ENCODE data around the gene PRKCD. TPM values are rescaled to one million over a fixed set of nuclear protein-coding genes. Genes with fewer than 3 reads are reported as not detected.

Gene PRKCD
- total and polyA plus RNA-seq, 2 of the 4 experiments (the other 2 are of a cell fraction), result 4.3 to 19.0 TPM

- BruUV-seq (replicated peaks), result no TSS peak
- no peak overlapping the region for H3K14ac ChIP-seq (replicated peaks; ENCODE audit: low read depth, low read length)
- H2BK5ac ChIP-seq (ENCODE audit: low read depth, low read length, poor library complexity, severe bottlenecking), result no peak overlapping the region
- no peaks in the 10 kb centered on the region for H3K9me3 ChIP-seq (ENCODE audit: control insufficient read depth, insufficient read depth, low read length)
- H3K9me1 ChIP-seq (ENCODE audit: insufficient read depth, low read length), result peaks cover 18% of the 10 kb centered on the region
- no peak overlapping the region for H3K4ac ChIP-seq (ENCODE audit: low read depth, low read length)
- H3K4me2 ChIP-seq (ENCODE audit: low read depth, low read length), result no peak overlapping the region
- no peak overlapping the region for H3K9ac ChIP-seq (ENCODE audit: low read depth, low read length)
- H3K36me3 ChIP-seq (ENCODE audit: control insufficient read depth, insufficient read depth, low read length), result peaks cover 3% of the 10 kb centered on the region; the same call in 1 of the 2 replicates
- no peak overlapping the region for H2AK5ac ChIP-seq (ENCODE audit: low read depth, low read length)
- no peaks in the 10 kb centered on the region for H3K27me3 ChIP-seq (ENCODE audit: control insufficient read depth, insufficient read depth, low read length)
- in situ Hi-C loops (cut with MboI; ENCODE audit: low sequenced_read_pairs) (no loop called here), dilution Hi-C loops (cut with HindIII; ENCODE audit: low sequenced_read_pairs, unreplicated experiment) (no loop called here), intact Hi-C loops (cut with micrococcal nuclease) (no loop called here)
- TF ChIP-seq NFE2L2 (IDR thresholded peaks at IDR 0.05; ENCODE audit: low read depth, low read length) (no peak), RFX5 (IDR thresholded peaks at IDR 0.05; ENCODE audit: low read depth, low read length) (no peak), USF2 (IDR thresholded peaks at IDR 0.05; ENCODE audit: low read depth, low read length) (no peak), CTCF (conservative IDR thresholded peaks at IDR 0.05; ENCODE audit: low read depth, low read length) (no peak), RAD21 (IDR thresholded peaks at IDR 0.05; ENCODE audit: low read length) (no peak), SMC3 (IDR thresholded peaks at IDR 0.05; ENCODE audit: low read depth, low read length) (no peak), CEBPB (IDR thresholded peaks at IDR 0.05; ENCODE audit: low read depth, low read length) (no peak), POLR2A (IDR thresholded peaks at IDR 0.05; ENCODE audit: low read depth, low read length) (no peak), MXI1 (IDR thresholded peaks at IDR 0.05; ENCODE audit: borderline replicate concordance, low read depth, low read length) (no peak), CHD1 (IDR thresholded peaks at IDR 0.05; ENCODE audit: low read depth, low read length) (no peak)
- H4K20me1 ChIP-seq (ENCODE audit: insufficient read depth, low read length), result peaks cover 4% of the 10 kb centered on the region; the same call in 1 of the 2 replicates
- peaks cover 13 to 72% of the 10 kb centered on the region in 2 experiments; a peak in 3 of 4 replicates for H3K79me1 ChIP-seq (ENCODE audit: low read depth in 1 of 2, low read length in 2 of 2)
- no peak overlapping the region for H3K18ac ChIP-seq (ENCODE audit: low read depth, low read length)
- no peak overlapping the region for H3K23ac ChIP-seq (ENCODE audit: low read depth, low read length)
- H4K8ac ChIP-seq (ENCODE audit: low read depth in 2 of 2, low read length in 2 of 2), result no peak overlapping the region
- H2AK9ac ChIP-seq (replicated peaks; ENCODE audit: low read depth, low read length, poor library complexity), result no peak overlapping the region
- H2AFZ ChIP-seq (replicated peaks; ENCODE audit: low read length, poor library complexity), result no peak overlapping the region
- DNase-seq (no peak), ATAC-seq (ENCODE audit: low read depth) (no peak)
- ChIA-PET POLR2A (ENCODE audit: unreplicated experiment) (no interaction called here), CTCF (no interaction called here)
- H2BK120ac ChIP-seq (ENCODE audit: low read depth, low read length), result no peak overlapping the region
- 100% methylated on average over 1 of the region's 9 CpGs; no CpG with 5 or more reads in 1 of the 2 experiments for WGBS, 2 experiments (ENCODE audit: extremely low coverage in 2 of 2, insufficient read length in 1 of 2)
- no peak overlapping the region for H3K4me3 ChIP-seq (ENCODE audit: insufficient read depth, low read depth, low read length)
- H4K5ac ChIP-seq (ENCODE audit: low read depth, low read length), result no peak overlapping the region
- H3K56ac ChIP-seq (ENCODE audit: extremely low read depth, insufficient read depth, low read length), result no peak overlapping the region
- peaks cover 8% of the 10 kb centered on the region for H3K4me1 ChIP-seq (ENCODE audit: control insufficient read depth, insufficient read depth, low read length)
- no peak overlapping the region for H3K27ac ChIP-seq (ENCODE audit: insufficient read depth, low read length)
- H2BK20ac ChIP-seq (ENCODE audit: low read depth, low read length), result no peak overlapping the region
- no peak overlapping the region for H2BK15ac ChIP-seq (ENCODE audit: low read depth, low read length)
- H4K91ac ChIP-seq (ENCODE audit: insufficient read depth, low read depth, low read length), result no peak overlapping the region
These were observed 8.9 kb downstream of the PRKCD start for GRCh38 chr3:53169832-53170324.

Data from IMR-90 (cell line).